Measurements from ENCODE around the gene GPR176. TPM values are rescaled to one million over a fixed set of nuclear protein-coding genes. Genes with fewer than 3 reads are reported as not detected.
A peak's percentile ranks its signal among the peaks of the same experiment; 100 is the strongest.

Gene GPR176
- polyA plus RNA-seq, 1 of the 3 experiments (the other 2 are of a cell fraction) = 21.9 TPM

- Histone ChIP-seq H3K4me2 (no peak overlapping the region), H3K9ac (no peak overlapping the region), H3K36me3 (replicated peaks in 1 of 2; ENCODE audit: control insufficient read depth in 1 of 2, insufficient read depth in 2 of 2, low read length in 1 of 2) (no peaks in the 10 kb centered on the region), H3K9me2 (no peaks in the 10 kb centered on the region), H3K27me3 (ENCODE audit: insufficient read depth) (no peaks in the 10 kb centered on the region), H3K9me3 (no peaks in the 10 kb centered on the region), H3K27ac (ENCODE audit: low read depth in 2 of 2, low read length in 1 of 2) (peak overlapping the region in 1 of 2 experiments; percentile 36; a peak in 1 of 4 replicates), H3K4me3 (ENCODE audit: low read depth in 2 of 2, low read length in 1 of 2) (no peak overlapping the region), H3F3A (replicated peaks; ENCODE audit: insufficient read depth) (peaks cover 36% of the 10 kb centered on the region), H3K4me1 (ENCODE audit: control insufficient read depth in 1 of 2, insufficient read depth in 2 of 2, low read depth in 1 of 2, low read length in 1 of 2) (peaks cover 16% of the 10 kb centered on the region in 2 experiments; a peak in 3 of 4 replicates), H3K79me2 (ENCODE audit: insufficient read depth) (no peaks in the 10 kb centered on the region), H4K20me1 (ENCODE audit: insufficient read depth) (no peaks in the 10 kb centered on the region), H2AFZ (ENCODE audit: low read depth) (no peak overlapping the region)
- CTCF ChIA-PET = interaction anchor here (0.6 to 1.0 kb wide), 2 partner anchors 36 to 620 kb away, joined by 3 to 4 read pairs; no protein-coding TSS in a partner anchor
- TF ChIP-seq RAD21 (IDR thresholded peaks at IDR 0.05; ENCODE audit: low read length) (no peak), JUND (IDR thresholded peaks at IDR 0.05) (no peak), CHD2 (IDR thresholded peaks at IDR 0.05; ENCODE audit: low read length, partially characterized antibody) (no peak), ZBTB33 (IDR thresholded peaks at IDR 0.05; ENCODE audit: borderline replicate concordance, low read depth) (no peak), FOSL2 (IDR thresholded peaks at IDR 0.05; ENCODE audit: borderline replicate concordance, low read depth) (no peak), TEAD4 (IDR thresholded peaks at IDR 0.05; ENCODE audit: borderline replicate concordance, insufficient read depth) (no peak), YY1 (IDR thresholded peaks at IDR 0.05; ENCODE audit: low read depth) (no peak), MXI1 (IDR thresholded peaks at IDR 0.05; ENCODE audit: low read depth, low read length) (no peak), SIN3A (IDR thresholded peaks at IDR 0.05; ENCODE audit: borderline replicate concordance, low read depth, low read length) (no peak), NFIC (IDR thresholded peaks at IDR 0.05; ENCODE audit: borderline replicate concordance) (no peak), IRF3 (IDR thresholded peaks at IDR 0.05; ENCODE audit: low read depth, low read length) (no peak), TCF12 (IDR thresholded peaks at IDR 0.05) (no peak)
- 87% methylated on average over 5 of the region's 5 CpGs for WGBS (ENCODE audit: low lambda C conversion rate)
- DNase-seq = no peak
- POLR2A ChIA-PET = interaction anchor here (0.6 kb wide), 1 partner anchor 174 kb away, joined by 3 read pairs; no protein-coding TSS in a partner anchor
These were observed 127.8 kb downstream of the GPR176 start for GRCh38 chr15:39792025-39792843.

GRCh38 chr15:39789736-39790135, 130.3 kb downstream of the GPR176 start:
- peaks cover 50% of the 10 kb centered on the region for H3F3A ChIP-seq (replicated peaks; ENCODE audit: insufficient read depth)
- no peak overlapping the region for H2AFZ ChIP-seq (ENCODE audit: low read depth)
- H3K36me3 ChIP-seq (replicated peaks in 1 of 2; ENCODE audit: control insufficient read depth in 1 of 2, insufficient read depth in 2 of 2, low read length in 1 of 2) = no peaks in the 10 kb centered on the region
- H3K9ac ChIP-seq = no peak overlapping the region
- H3K79me2 ChIP-seq (ENCODE audit: insufficient read depth) = peaks cover 5% of the 10 kb centered on the region; the same call in 1 of the 2 replicates
- no peaks in the 10 kb centered on the region for H4K20me1 ChIP-seq (ENCODE audit: insufficient read depth)
- H3K4me3 ChIP-seq (ENCODE audit: low read depth in 2 of 2, low read length in 1 of 2) = no peak overlapping the region
- H3K27me3 ChIP-seq (ENCODE audit: insufficient read depth) = no peaks in the 10 kb centered on the region
- WGBS (ENCODE audit: low lambda C conversion rate) = 87% methylated on average over 4 of the region's 4 CpGs
- no peak overlapping the region for H3K4me2 ChIP-seq
- peak overlapping the region in 1 of 2 experiments; percentile 62; a peak in 1 of 4 replicates for H3K27ac ChIP-seq (ENCODE audit: low read depth in 2 of 2, low read length in 1 of 2)
- CTCF ChIA-PET = interaction anchor here (1.0 to 3.1 kb wide), 3 partner anchors 41 to 104 kb away, joined by 3 to 21 read pairs (median 3); no protein-coding TSS in a partner anchor
- POLR2A ChIA-PET = interaction anchor here (1.6 kb wide), 1 partner anchor 144 kb away, joined by 4 read pairs; the partner anchor contains the start of gene EIF2AK4
- no peaks in the 10 kb centered on the region for H3K9me2 ChIP-seq
- H3K4me1 ChIP-seq (ENCODE audit: control insufficient read depth in 1 of 2, insufficient read depth in 2 of 2, low read depth in 1 of 2, low read length in 1 of 2) = peaks cover 16 to 24% of the 10 kb centered on the region in 2 experiments; a peak in 3 of 4 replicates
- no peak for DNase-seq
- H3K9me3 ChIP-seq = no peaks in the 10 kb centered on the region
- no peak for TF ChIP-seq USF2 (IDR thresholded peaks at IDR 0.05; ENCODE audit: borderline replicate concordance, low read depth, low read length)
- no peak for TF ChIP-seq REST (IDR thresholded peaks at IDR 0.05; ENCODE audit: low read depth, low read length)
- no peak for TF ChIP-seq CHD2 (IDR thresholded peaks at IDR 0.05; ENCODE audit: low read length, partially characterized antibody)
- no peak for TF ChIP-seq MAX (IDR thresholded peaks at IDR 0.05; ENCODE audit: low read depth)
- TF ChIP-seq USF1 (IDR thresholded peaks at IDR 0.05; ENCODE audit: borderline replicate concordance, low read depth) = no peak
- TF ChIP-seq RAD21 (IDR thresholded peaks at IDR 0.05; ENCODE audit: low read length) = no peak

Measured in SK-N-SH (cell line).